ENCODE data around the gene PRELID2.
"Not testable (repeated sequence)": the region's sequence is repeated elsewhere in the genome, so short reads cannot be mapped to it uniquely, and the experiment has no call there.

PRELID2 gene

DNA sequence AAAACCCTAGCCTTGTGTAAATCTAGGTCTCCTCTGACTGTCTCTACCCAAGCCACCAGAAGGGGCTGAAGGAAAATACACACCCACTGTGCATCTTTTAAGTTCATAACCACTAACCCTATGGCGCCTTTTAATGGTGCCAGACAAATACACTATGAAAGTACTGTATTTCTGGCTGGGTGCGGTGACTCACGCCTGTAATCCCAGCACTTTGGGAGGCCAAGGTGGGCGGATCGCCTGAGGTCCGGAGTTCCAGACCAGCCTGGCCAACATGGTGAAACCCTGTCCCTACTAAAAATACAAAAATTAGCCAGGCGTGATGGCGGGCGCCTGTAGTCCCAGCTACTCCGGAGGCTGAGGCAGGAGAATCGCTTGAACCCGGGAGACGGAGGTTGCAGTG, 1.1 kb upstream of the PRELID2 start:
- DNase-seq: not testable (repeated sequence)

DNA sequence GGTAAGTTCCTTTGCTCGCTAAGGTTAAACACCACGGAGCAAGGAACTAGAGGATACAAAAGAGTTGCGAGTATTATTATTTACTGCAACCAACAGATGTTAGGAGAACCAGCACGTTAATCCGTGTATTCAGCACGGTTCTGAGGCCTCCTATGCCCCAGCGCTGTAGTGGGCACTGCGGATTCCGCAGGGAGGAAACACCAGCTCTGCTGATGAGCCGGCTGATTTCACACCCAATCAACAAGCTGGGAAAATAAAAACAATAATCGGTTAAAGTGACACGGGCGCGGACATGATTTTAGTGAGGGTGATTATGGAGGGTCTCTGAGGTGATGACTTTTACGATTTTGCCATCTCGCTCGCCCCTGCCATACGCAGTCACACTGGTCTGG, 702 bp upstream of the PRELID2 start:
- no peak for DNase-seq

DNA sequence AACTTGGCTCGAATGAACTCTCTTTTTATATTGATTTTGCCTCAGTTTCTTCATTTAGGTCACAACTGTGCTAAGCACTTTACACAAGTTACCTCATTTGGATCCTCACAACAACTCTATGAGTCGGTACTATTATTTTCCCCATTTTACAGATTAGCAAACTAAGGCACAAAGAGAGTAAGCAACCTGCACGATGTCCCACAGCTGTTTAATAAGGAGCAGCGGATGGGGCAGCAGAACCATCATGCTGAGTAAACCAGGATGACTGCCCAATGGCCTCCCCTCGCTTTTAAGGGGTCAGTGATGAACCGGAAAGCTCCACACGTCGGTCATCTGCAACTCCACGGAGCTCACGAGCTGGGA, 607 bp downstream of the PRELID2 start:
- no peak for DNase-seq

DNA sequence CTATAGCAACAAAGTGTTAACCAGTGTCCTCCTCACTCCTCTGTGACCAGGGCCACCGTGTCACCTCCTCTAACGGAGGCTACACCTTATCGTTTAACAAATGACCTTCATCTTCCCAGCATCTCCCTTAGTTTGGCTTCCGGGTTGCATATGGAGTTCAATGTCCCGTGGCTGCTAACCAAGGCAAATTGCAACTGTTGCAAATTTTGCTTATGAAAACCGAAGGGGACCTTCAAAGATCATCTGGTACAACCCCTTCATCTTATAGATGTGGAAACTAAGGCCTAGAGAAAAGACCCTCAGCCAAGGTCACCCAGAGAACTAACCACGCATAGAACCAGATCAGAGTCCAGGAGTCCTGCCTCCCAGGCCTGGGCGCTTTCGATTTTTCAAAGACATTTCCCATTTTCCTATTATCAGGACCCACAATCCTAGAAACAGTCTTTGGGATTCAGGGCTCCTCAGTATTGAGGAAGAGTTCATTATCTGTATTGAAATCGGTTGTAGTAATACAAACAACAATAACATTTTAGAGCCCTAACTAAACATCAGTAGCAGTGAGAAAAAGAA, 1.4 kb downstream of the PRELID2 start:
- no peak for DNase-seq

DNA sequence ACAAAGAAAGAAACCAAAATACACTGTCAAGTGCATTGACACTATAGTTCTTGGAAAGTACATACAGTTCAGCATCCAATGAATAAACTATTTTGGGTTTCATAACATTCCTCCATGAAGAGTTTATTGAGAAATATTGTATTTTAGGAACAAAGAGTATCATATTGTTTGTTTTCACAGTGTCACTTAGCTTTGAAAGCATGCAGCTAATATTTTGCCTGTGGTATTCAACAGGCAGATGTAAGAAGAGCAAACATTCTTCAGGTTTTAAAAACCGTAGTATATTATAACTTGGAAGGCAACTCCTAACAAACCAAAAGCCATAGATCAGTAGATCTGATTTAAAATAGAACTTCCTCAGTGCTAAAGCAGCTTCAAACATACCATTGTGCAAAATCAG, 4.5 kb downstream of the PRELID2 start:
- no peak for DNase-seq

DNA sequence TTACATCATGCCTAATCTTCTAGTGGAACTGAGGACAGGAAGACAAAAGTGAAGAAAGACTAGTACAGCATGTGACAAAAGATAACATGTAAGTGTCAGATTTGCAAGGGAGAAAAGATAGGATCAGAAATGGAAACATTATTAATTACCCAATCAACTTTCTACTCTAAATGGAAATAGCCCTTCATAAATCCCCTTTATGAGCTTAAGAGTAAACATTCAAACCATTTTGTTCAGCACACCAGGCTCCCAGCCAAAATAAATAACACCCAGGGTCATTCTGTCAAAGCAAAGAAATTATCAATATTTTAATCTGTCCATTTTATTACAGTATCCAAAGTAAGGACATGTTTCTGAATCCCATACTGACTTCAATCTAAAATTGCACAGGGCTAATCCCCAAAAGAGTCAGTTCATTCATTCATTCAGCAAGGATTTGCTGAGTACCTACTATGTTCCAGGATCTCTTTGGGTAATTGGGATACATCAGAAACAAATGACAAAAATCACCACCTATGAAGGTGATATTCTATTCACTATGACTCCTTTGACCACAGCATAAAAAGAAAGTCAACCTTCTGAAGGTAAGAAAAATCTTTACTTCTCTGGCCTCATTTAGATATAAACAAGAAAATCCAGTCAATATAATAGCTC, 5.3 kb downstream of the PRELID2 start:
- DNase-seq: no peak

DNA sequence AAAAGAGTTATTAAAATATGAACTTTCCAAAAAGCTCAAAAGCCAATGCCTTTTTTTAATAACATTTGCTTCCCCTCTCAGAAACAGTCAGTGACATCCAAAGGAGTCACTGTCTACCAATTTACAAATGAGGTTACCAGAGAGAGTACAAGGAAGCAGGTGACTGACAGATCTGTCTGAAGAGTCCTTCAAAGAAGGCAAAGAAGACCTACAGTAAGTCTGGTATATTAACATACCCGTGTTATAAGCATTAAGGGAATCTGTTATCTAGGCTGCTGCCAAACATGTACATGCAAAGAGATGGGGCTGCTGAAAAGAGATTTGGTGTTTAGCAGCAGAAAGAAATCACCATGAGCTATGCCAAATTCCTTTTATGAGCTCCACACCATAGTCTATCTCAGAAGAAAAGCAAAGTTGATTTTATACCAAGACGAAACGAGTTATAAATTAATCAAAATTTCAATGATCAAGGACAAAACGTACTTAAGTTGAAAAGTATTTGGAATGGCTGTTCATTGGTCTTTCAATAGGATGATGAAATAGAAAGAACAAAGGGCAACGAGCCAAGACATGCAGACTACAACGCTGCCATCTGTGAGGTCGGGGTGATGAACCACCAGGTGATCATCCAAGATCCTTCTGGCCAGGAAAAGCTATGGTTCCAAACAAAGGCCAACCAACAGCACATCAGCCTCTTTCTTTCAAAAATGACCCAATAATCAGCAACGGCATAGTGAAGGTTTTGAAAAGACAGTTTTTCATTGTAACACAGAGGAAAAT, 8.1 kb downstream of the PRELID2 start:
- no peak for DNase-seq

DNA sequence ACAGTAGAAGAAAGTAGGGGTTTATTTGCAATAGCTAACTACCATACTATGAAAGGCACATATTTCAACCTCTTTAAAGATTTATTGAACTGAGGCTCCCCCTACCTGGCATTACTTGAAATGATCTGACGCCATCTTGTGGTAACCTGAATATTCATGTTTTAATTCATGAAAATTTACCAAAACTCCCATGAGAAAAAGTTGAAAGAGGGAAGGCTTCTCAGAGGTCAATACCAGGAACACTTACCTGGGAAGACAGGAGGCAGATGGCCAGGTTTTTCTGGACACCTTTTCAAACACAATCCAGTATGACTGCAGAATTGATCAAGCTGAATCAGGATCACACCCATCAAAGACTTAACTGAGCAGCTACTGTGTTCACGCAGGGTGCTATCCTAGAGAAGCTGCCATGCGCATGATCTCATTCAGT, 9.4 kb downstream of the PRELID2 start:
- DNase-seq: no peak

DNA sequence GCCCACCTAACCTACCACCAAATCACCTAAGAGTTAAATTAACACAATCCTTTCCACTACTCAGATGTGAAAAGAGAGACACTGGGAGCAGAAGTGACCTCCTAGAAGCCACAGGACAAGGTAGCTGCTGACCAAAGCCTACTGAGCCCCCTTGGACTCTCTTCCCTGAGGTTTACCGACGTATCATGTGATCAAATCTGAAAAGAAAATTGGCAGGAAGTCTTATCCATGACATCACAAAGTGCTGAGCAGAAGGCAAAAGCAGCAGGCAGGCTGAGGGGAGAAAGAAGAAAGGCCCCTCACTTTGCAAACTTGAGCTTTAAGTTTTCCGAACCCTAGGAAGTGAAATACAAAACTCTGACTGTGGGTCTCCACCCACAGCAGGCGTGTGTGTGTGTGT, 11.1 kb downstream of the PRELID2 start:
- no peak for DNase-seq

DNA sequence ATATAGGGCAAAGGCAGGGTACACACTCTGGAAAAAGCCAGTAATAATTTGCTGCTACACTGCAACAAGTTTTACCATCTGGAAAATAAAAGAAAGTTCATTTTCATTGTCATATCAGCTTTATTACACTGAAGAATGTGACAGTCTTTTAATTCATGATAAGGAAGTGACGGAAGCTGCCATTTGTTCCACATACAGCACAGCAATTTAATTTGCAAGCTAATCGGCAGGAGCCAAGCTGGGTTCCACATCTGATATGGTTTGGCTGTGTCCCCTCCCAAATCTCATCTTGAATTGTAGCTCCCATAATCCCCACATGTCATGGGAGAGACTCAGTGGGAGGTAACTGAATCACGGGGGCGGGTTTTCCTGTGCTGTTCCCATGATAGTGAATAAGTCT, 16.5 kb downstream of the PRELID2 start:
- no peak for DNase-seq

DNA sequence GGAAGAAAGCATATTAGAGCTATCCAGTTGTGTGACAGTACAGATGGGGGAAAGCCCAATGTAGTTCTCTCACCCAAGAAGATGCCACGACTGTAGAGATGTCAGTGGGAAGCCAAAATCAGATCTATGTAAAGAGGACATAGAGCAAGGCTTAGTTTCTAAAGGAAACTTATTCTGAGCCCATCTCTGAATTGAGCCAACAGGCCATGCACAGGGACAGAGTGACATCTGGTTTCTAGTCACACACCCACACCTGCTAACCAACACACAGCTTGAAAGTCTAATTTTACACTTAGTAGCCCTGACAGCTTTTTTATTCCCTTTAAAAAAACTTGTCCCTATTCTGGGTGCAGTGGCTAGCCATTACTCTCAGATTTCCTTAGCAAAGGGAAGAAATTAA, 22.3 kb downstream of the PRELID2 start:
- DNase-seq: no peak

DNA sequence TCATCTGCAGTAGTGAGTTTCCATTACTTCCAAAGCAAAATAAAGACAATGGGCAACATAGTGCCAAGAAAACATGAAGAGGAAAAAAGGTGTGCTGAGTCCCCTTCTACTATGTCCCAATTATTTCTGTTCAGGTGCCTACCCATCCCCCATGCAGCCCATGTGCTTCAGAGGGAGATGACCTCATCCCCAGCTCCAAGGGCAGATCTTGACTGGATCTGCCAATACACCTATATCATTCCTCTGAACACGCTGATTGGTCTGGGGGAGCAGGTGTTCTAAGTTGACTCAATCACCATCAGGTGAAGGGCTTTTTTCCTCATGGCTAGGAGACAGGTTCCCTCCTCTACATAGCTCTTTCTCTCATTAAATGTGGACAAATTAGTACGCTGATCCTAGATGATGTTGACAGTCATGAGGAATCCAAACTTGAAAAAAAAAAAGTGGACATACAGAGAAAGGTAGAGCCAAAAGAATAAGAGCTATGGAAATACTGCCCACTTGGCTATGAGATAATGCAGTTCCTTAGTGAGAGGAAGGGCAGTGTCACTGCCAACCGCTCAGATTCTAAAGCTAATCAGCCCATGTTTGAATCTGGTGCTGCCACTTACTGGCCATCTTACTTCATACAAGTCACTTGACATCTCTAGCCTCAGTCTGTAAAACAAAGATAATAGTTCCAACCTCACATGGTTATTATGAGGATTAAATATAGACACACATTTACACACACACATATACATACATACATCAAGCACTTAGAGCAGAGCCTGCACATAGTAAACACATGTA, 23.1 kb downstream of the PRELID2 start:
- no peak for DNase-seq

DNA sequence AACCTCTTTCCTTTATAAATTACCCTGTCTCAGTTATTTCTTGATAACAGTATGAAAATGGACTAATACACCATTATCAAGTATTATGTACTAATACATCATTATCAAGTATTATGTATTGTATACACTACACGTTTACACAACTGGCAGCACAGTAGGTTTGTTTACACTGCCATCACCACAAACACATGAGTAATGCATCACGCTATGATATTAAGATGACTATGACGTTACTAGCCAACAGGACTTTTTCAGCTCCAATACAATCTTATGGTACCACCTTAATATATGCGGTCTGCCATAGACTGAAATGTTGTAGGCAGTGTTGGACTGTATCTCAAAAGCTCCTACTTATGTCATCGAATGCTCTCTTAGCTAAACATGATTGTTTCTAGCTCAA, 28.2 kb downstream of the PRELID2 start:
- DNase-seq: no peak

DNA sequence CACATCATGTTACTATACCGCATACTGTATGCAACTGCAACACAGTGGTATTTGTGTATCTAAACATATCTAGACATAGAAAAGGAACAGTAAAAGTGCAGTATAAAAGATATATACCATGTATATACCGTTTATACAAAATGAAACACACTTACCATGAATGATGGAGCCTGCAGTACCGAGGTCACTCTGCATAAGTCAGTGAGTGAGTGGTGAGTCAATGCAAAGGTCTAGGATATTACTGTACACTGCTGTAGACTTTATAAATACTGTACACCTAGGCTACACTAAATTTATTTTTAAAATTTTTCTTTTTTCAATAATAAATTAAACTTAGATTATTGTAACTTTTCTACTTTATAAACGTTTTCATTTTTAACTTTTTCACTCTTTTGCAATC, 29.3 kb downstream of the PRELID2 start:
- no peak for DNase-seq

DNA sequence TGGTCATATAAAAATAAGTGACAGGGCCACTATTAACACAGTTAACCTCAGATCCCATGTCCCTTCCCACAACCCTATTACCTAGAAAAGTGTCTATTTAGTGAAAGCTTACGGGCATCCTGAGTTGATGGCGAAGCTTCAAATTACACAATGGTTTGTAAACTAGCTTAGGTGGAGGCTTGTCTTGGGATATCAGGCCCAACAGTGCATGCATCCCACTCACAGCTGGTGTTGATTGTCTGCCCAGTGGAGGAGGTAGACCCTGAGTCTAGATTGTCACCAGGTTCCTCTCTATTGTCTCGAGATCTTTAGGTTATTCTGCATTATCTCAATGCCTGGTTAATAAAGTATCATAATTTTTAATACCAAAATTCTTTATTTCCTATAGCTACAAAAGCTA, 30.4 kb downstream of the PRELID2 start:
- no peak for DNase-seq

DNA sequence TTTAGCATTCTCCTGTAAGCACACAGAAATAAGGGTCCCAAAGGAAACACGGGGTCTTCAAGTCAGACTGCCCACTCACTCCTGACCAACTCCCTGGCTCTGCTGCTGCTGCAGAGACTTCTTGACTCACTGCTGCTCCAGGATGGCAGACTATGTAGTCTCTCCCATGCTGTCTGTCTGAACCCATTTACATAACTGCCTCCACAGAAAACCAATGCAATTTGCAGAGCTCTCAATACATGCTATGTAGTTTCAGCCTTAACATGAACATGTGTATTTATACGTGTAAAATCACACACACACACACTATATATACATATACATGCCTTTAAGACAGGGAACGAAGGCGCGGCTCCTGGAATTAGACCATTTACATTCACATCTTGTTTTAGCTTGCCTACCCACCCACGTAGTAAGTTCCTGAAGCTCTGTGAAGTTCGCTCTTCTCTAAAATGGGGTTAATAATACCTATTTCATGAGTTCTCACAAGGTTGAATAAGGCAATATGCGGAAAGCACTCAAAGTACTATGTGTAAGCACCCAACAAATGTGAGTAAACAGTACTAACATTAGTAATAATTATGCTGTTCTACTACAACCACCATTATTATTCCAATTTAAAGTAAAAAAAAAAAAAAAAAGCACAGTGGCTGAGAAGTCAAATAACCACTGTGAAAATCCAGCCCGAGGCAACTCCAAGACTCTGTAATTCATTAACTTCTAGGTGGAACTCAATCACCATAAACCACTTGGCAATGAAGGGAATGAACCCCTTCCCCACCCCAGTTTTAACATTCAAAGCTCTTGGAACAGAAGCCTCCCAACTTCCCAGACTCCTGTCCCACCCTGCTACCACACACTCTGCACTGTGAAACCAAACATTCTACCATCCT, 31.8 kb downstream of the PRELID2 start:
- no peak for DNase-seq

DNA sequence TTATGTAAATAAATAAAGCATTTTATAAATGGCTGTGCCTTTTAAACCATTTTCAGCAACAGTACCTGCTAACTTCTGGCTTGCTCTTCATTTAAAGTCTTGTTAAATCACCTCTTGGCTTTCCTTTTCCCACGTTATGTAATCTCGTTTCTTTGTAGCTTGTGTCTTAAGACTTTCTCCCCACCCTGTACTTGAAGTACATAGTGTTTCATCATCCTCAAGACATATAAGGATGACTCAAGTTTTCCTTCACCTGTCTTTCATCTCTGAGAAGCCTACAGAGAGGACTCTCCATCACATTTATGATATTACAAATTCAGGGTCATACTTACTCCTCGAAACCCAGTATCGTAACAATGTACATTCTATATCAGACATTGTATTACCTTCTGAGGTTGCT, 33.9 kb downstream of the PRELID2 start:
- no peak for DNase-seq

DNA sequence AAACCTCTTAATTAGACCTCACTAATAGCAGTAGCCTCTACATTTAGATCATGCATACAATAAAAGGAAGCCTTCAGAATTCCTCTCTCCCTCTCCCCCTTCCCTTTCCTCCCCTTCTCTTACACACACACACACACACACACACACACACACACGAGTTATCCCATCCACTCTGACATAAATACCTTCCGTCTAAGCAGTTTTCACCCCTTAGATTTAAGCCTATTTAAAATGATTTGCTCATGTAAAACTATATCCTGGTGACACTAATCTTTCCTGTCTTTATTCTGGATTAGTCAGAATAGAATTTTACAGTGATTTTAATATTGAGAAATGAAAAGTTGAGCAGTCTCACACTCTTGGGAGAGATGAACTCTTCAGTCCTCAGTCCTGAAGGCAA, 35.0 kb downstream of the PRELID2 start:
- no peak for DNase-seq

DNA sequence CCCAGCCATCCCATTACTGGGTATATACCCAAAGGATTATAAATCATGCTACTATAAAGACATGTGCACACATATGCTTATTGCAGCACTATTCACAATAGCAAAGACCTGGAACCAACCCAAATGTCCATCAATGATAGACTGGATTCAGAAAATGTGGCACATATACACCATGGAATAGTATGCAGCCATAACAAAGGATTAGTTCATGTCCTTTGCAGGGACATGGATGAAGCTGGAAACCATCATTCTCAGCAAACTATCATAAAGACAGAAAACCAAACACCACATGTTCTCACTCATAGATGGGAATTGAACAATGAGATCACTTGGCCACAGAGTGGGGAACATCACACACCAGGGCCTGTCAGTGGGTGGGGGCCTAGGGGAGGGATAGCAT, 36.6 kb downstream of the PRELID2 start:
- DNase-seq: not testable (repeated sequence)

DNA sequence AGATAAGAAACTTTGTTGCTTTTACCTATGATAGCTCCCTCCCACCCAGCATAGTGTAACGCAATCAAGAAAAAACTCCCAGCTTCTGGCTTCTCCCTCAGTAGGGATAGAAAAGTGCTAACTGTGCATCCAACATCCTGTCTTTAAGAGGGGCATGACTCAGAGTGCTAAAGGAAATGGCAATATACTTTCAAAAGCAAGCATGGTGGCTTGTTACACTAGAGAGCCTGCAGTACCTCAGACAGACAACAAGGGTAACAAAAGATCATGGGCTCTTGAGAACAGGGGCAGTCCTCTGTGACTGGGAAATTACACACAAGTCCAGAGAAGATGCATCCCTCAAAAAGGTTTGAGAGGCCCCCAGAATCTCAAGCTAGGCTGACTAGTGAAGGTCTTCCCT, 37.8 kb downstream of the PRELID2 start:
- no peak for DNase-seq

DNA sequence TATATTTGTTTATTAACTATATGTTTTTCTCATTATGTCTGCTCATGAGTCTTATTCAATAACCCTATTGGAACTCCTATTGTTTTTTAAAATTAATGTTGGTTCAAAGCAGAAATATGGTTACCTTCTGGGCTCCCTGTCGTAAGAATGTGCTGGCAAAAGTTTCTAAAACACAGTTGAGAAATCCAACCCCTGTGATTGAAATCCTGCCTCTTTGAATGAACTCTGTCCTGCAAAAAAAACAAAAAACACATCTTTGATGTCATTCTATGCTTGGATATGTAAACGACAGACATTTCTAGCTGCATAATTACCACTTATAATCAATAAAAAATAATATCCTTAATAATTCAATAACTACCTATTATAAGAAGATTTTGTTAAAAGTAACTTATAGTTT, 38.8 kb downstream of the PRELID2 start:
- no peak for DNase-seq

DNA sequence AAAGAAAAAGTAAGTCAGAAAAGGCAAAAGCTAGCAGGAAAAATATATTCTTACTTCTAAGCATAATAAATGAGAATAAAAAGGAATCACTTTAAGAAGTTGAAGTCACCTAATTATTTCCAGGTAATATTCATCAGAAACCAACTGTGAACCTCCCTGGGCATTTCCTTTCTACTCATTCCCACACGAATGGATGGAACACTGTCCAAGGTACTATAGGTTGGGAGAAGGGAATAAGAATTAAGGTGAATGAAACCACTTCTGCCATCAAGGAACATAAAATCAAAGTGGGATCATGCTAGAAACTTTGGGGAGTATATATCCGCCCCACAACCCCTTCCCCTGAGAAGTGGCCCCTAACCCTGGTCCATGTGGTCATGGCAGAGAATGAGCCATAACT, 41.6 kb downstream of the PRELID2 start:
- no peak for DNase-seq

DNA sequence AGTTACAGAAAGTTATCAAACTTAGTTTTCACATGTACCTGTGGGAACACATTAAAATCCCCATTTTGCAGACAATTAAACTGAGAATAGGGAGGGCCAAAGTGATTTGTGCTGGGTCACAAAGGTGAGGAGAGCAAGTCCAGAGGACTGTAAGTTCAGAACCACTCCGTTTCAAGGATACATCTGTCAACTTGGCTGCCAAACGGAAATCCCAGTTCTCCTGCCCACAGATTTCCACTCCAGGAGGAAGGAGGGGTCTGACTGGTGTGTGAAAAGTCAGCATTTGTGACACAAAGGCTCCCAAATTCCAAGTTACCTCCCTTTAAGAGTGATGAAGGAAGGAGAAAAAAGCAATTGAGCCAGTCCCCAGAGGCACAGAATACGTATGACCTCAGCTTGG, 42.3 kb downstream of the PRELID2 start:
- DNase-seq: no peak
